Endometrial microvascular endothelial cells (primary cell): ENCODE measurements around the gene ARHGAP21. TPM values are rescaled to one million over a fixed set of nuclear protein-coding genes. Genes with fewer than 3 reads are reported as not detected.

Experiments
- in situ Hi-C: cut with HindIII; loops from 2 replicates; pipeline ENCODE4 v1.10.0; 2017; ENCODE audit warnings: low sequenced_read_pairs, low pct_unique_long_range_greater_than_20kb; ENCODE audit errors: inconsistent ontology term
- total RNA-seq: library from RNA; depleted of rRNA; stranded (reverse); fragments of >200 nt; gene quantifications from one replicate; pipeline ENCODE4 v1.2.3, GENCODE V29; 2015; ENCODE audit errors: inconsistent ontology term

Gene ARHGAP21
- total RNA-seq, 1 donor from 2014 or later, result 46.2 TPM

DNA sequence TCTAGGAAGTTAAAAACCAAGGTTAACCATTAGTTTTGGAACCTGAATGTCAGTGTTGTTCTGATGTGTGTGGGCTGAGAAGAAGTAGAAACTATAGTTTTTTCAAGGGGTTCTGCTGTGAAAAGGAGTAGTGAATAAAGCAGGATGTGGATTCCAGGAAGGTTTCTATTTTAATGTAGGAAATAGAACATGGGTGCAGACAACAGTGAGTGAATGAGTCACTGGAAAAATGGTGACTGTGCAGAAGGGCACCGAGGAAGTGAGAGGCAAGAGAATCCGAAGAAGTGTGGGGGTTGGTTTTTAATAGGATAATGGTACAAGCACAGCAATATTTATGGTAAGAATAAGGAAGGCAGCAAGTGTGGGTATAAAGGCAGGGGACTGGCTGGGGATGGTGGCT, 120.4 kb downstream of the ARHGAP21 start:
- in situ Hi-C loops, result no loop called here

DNA sequence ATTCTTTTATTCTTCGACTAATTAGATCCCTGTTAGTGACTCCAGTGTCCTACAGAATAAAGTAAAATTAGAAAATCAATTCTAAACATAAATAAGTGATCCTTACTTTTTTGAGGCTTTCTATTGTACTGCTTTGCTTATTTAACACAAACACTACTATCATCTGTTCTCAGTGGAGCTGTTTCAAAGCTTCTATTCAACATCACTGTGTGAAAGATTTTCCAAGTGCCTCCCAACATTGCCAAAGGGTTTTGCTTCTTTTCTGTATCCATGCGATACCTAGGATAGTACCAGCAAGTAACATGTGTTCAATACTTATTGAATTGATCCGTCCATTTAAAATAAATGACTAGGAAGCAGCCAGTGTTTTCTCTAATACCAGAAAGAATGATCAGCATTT, 125.7 kb downstream of the ARHGAP21 start:
- in situ Hi-C loops, result no loop called here

DNA sequence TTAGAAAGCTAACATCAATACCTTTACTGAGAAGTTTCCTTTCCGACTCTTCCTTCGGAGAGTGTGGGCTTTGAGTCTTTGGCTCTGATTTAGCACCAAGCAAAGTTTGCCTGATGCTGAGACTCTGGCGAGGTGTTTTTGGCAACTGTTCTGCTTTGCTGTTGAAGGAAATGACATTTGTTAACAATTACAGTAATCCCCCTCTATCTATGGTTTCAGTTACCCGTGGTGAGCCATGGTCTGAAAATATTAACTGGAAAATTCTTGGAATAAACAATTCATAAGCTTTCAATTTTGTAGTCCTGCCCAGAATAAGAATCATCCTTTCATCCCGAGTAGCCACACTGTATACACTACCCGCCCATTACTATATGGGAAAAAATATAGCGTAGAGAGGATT, 126.3 kb downstream of the ARHGAP21 start:
- in situ Hi-C loops, result no loop called here

DNA sequence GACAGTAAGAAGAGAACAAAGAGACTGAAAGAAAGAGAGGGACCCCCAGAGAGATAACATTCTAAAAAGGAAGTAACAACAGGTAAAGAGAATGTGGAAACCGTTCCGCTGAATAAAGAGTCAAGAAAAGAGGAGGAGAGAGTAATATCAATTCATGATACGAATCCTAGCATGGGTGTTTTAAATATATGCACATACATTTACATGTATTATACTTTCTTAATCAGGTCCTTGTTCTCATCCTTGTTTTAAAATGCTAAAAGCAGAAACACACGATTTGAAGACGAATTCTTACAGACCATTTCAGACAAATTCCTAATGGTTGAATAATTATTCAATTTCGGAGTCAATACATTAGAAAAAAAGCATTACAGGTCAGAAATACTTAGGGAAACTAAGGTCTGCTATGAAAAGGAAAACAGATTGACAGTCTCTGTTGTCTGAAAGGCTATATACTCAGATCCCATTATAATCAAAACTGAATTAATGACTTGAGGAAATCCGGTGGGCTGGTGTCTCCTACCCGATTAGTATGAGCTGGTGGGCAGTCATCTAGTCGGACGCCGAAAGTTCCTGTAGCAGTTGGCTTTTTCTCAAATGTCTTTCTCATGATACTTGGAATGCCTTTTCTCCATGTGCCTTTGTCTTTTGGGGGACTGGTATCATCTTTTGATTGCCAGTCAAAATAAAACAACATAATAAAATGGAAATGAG, 127.3 kb downstream of the ARHGAP21 start:
- in situ Hi-C loops, result no loop called here

DNA sequence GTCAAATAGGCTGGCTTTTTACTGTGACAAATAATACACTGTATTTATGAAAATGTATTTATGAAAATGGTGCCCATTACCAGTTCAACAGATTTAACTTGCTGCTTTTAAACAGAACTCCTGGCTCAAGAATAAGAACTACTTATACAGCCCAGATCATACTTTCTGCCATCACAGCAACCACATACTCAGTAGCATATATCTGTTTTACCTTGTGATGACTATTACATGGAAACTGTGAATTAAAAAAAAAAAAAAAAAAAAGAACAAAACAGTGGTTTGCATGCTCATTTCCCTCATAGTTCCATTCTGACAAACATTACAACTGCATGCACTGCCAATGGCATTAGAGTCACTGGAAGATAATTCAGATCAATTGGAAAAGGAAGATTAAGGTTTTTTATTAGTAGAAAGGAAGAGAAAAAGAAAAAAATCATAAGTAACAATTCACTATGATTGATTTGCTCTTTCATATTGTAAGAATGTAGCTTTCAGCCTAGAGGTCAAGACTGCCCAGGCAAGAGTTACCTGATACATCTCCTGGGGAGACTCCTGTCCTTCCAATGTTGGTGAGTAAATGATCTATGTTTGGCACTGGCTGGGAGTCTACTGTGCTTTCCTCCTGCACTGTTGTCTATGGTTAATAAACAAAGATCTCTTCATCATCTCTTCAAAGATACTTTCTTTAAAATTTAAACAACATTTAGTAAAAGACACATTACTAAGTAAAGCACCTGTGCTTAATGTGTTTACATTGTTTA, 132.8 kb downstream of the ARHGAP21 start:
- in situ Hi-C loops, result no loop called here

DNA sequence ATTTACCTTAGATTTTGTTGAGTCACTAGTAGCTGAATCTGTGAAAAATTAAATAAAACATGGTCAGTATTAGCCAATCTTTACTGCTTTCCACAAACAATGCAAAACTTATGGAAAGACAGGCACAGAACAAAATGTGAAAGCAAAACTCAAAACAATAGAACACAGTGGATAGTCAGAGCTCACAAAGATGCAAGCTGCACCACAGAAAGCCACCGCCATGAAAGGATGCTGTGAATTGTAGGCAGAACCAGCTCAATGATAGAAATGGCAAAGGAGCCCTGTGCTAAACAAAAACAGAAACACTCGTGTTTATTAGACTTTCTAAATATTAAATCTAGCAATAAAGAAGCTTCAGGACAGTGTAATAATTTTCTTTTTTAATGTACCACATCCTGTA, 134.4 kb downstream of the ARHGAP21 start:
- in situ Hi-C loops, result no loop called here

DNA sequence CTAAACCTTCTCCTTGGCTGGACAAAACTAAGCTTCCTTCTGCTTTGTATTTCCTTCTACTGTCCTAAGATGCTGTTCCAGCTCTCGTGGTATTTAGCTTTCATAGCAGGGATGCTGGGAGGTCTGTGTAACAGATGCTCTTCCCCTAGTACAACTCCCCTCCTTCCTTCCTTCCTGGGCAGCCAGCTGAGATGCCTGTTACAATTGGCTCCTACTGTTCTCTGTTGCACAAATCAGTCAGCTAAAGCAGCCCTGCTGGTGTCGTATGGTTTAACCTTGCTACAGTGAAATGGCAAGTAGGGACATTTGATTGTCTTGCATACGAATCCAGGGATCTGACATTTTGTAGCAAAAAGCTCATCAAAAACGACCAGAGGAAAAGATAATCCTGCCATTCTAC, 143.8 kb downstream of the ARHGAP21 start:
- in situ Hi-C loops, result no loop called here

DNA sequence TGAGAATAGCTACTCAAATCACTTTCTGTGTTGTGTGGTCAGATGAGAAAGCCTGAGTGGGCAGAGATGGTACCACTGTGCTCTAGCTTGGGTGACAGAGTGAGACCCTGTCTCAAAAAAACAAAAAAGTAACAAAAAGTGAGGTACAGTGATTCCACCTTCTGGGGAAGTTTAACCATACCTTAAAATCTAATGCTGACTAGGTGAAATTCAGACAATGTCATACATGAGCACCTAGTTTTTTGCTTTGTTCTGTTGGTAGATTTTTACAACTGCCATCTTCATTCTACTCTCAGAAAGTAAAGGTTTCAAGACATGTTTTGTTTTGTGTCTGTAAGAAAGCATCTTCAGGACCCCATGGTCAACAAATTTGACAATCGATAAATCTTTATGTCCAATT, 144.2 kb downstream of the ARHGAP21 start:
- in situ Hi-C loops, result no loop called here

DNA sequence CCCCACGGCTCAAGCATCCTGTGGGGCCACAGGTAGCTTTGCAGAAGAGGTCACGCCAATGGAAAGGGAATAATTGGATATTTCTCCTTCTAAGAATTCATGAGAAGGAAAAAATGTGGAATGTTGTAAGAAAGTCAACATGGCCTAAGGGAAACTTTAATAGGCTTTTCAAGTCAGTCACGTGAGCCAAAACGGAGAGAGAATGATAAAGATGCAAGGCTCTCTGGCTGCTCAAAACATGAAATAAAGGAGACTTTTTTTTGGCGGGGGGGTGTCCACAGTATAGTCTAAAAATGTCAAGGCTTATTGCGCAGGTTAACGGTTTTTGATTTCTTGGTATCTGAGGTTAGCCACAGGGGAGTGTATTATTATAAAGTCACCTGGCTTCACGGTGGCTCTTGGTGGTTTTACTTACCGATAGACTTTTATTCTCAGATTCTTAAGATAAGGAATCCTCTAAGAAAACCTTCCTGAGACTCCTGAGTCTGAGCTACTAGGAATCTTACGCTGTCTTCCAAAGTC, 148.1 kb downstream of the ARHGAP21 start:
- in situ Hi-C loops, result no loop called here

DNA sequence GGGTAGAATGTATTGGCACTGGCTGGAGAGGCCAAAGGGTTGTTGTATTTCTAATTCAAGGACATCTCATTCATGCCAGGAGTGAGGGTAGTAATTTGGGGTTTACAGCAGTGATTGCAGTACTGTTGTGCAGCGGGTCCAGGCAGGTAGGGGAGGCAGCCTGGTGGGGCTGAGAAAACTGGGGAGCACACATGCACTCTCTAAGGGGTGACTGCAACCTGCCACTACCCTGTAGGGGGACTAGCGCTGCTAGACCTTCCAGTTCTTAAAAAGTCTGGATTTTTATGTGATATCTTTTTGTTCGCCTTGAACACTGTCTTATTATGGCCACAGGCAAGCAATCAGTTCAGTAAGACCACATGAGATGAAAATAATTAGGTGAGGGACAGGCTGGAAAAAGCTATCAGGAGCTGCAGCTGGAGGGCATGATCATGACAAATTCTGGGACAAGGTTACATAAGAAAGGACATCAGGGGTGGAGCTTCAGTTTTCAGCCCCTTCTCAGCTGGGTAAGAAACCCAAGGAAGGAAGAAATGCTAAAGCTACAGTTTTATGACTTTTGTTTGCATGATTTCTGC, 149.0 kb downstream of the ARHGAP21 start:
- in situ Hi-C loops, result no loop called here

DNA sequence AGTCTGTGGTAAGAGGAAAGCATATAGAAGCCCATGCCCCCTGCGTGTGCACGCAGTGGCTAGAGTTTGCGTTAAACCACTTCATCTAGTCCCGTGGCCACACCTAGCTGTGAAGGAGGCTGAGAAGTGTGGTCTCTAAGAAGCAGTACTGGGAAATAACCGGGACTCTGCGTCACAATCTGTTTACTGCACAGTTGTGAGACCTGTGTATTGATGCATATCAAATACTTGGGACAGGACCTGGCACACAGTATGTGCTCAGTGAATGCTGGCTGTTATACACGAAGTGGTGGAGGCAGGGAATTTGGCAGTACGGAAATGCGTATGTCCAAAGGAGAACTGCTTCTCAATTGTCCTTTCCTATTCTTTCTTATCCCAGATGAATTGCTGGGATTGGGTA, 149.5 kb downstream of the ARHGAP21 start:
- in situ Hi-C loops, result no loop called here

DNA sequence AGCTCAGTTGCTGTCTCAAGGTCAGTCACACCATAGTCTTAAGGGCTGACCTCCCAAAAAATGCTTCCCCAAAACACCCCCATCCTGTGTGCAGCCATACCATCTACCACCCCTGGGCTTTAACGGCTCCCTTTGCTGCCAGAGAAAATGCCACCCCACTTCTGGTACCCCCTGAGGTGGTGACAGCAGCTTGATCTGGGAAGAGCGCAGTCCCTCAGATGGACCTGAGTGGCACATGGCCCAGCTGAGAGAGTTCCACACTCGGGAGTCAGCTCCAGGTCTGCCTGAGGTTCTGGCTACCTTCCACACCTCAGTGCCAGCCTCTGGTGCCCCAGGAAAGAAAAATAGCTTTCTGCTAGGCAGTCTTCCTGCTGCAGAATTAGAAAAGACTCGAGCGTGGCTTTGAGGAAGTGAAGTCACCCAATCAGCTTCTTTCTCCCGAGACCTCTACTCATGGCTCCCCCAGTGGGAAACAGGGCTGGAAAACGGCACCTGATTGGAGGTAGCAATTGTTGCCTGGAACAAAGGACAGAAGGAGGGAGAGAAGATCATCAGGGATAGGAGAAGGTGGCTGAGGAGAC, 151.7 kb downstream of the ARHGAP21 start:
- in situ Hi-C loops, result no loop called here

DNA sequence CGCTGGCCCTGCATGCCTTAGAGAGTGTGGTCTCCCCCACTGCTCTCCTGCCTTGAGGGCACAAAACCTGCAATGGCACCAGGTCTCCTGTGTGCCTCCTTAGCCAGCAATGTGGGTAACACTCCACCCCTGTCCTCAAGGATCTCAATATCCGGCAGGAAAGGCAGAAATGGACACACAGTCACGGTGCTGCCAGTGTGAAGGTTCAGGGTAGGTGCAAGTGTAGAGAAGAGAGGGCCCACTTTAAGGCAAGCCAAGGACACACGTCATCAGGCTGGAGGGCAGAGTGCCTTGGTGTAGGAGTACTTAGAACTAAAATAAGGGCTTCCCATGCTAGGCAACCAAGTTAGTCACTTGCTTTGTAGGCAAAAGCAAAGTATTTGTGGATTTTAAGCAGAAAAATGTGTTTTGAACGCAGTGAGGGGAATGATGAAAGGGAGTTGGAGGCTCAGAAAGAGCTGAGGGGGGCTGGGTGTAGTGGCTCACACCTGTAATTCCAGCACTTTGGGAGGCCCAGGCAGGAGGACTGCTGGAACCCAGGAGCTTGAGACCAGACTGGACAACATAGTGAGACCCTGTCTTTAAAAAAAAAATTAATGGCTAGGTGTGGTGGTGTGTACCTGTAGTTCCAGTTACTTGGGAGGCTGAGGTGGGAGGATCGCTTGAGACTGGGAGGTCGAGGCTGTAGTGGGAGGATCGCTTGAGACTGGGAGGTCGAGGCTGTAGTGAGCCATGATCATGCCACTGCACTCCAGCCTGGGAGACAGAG, 152.8 kb downstream of the ARHGAP21 start:
- in situ Hi-C loops, result no loop called here

DNA sequence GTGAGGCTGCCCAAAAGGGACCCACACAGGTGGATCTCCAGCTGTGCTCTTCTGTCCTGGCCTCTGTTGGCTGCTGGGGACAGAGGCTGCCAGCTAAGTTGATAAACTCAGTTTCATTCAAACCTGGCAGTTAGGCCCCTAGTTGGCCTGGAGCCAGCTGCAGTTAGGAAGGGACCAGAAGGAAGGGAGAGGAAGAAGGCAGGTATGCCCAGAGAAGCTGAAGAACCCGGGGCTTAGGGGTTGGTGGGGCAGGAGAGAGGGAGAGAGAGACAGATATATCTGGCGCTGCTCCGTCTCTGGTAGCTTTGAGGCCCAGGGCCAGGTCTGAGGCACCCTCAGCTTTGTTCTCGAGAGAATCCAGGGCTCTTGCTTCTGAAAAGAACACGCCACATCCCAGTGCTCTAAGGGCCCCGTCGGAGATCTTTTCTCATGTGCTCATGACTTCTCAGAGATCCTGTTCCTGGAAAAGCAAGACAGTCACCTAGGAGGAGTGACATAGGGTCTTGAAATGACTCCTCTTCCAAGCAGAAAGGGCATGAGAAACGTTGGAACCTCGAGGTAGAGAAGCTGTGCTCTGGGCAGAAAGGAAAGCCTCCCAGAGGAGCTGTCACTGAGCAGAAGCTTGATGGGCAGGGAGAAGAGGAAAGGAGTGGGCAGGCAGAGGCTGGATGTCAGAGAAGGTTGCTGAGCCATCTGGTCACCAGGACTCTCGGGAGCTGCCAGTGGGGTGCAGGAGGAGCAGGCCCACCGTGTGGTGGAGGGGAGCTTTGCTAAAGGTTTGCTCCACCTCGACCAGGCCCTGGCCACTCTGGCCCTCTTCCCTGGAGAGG, 153.6 kb downstream of the ARHGAP21 start:
- in situ Hi-C loops, result no loop called here

DNA sequence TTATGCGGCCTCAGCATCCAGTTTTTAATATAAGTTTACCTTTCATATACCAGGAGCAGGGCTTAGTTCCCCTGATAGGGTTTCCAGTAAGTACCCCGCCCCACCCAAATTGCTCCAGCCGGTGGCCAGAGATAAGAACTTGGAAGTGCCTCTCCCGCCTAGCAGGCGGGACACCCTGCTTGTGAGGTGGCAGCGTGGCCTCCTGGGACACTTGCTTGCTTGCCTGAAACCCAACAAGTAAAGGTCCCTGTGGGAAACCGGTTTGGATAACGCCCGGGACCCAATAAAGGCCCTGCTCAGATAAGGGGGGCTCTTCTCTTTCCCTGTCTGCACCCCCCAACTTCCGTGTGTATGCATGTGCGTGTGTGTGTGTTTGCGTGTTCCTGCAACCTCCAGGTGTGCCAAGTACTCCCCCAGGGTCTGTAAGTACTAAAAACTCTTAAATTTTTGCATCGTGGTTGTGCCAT, 154.3 kb downstream of the ARHGAP21 start:
- in situ Hi-C loops, result no loop called here

DNA sequence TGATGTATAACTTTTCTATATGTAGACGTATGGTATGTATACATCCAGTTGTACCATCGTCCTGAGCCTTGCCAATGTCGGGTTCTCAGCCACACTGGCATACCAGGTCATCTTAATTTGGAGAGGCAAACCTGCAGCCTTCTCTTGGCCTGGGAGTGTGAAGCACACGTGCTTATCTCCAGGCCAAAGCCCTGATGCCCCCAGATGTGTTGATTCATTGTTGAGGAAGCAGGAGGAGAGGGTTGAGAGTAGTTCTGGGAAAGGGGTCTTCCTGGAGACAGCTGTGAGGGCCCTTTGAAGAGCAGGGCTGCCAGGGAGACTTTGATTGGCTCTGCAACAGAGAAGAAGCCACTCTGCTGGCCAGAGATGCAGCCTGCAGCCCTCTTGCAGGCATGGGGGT, 155.6 kb downstream of the ARHGAP21 start:
- in situ Hi-C loops, result no loop called here

DNA sequence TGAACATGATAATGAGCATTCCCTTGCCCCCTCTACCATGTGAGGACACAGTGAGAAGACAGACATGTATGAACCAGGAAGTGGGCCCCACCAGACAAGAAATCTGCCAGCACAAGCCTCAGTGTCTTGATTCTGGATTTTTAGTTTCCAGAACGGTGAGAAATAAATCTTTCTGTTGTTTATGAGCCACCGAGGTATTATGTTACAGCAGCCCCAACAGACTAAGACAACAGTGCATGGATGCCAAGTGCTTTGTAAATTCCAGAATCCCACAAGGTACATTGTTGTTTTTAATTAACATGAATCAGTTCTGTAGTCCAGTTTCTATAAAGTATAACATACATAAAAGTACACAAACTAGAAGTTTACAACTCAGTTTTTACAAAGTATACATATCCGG, 162.2 kb downstream of the ARHGAP21 start:
- in situ Hi-C loops, result no loop called here
